NCI-H82 treated with DMSO at 0.1 percent for 48 hours (cell line): Measurements from ENCODE around the gene STX18.
"Not testable (repeated sequence)": the region's sequence is repeated elsewhere in the genome, so short reads cannot be mapped to it uniquely, and the experiment has no call there.

Source experiments
- DNase-seq: peaks from one replicate; lab custom pipeline; 2025; ENCODE audit not compliant: unreplicated experiment; lab: John Stamatoyannopoulos, UW

STX18 gene

GRCh38 chr4:4541661-4542570 lies at the start of gene STX18:
STX18 (minus strand) TSS chr4:4542048; CDS start chr4:4541964, 84 bp downstream.
- DNase-seq, result peak; percentile 41

- DNase-seq, result no peak
Observed at GRCh38 chr4:4591071-4591470, 49.2 kb upstream of the STX18 start.

GRCh38 chr4:4590546-4590945 lies 48.7 kb upstream of the STX18 start:
- DNase-seq, result no peak

GRCh38 chr4:4585012-4585670 lies 43.3 kb upstream of the STX18 start:
- no peak for DNase-seq

GRCh38 chr4:4583606-4584005 lies 41.8 kb upstream of the STX18 start:
- no peak for DNase-seq

GRCh38 chr4:4582653-4583052 lies 40.8 kb upstream of the STX18 start:
- no peak for DNase-seq

GRCh38 chr4:4580494-4580893 lies 38.6 kb upstream of the STX18 start:
- no peak for DNase-seq

- DNase-seq, result no peak
Observed at GRCh38 chr4:4578981-4579380, 37.1 kb upstream of the STX18 start.

- DNase-seq, result no peak
Observed at GRCh38 chr4:4577359-4577875, 35.6 kb upstream of the STX18 start.

GRCh38 chr4:4575284-4576211 lies 33.7 kb upstream of the STX18 start:
- no peak for DNase-seq

GRCh38 chr4:4574792-4575191 lies 32.9 kb upstream of the STX18 start:
- DNase-seq, result no peak

- DNase-seq, result no peak
Observed at GRCh38 chr4:4574052-4574451, 32.2 kb upstream of the STX18 start.

- DNase-seq, result no peak
Observed at GRCh38 chr4:4572821-4573220, 31.0 kb upstream of the STX18 start.

- not testable (repeated sequence) for DNase-seq
Observed at GRCh38 chr4:4569861-4570260, 28.0 kb upstream of the STX18 start.

- DNase-seq, result no peak
Observed at GRCh38 chr4:4568806-4569427, 27.1 kb upstream of the STX18 start.

- DNase-seq, result not testable (repeated sequence)
Observed at GRCh38 chr4:4566359-4566758, 24.5 kb upstream of the STX18 start.

- no peak for DNase-seq
Observed at GRCh38 chr4:4564522-4564921, 22.7 kb upstream of the STX18 start.

- no peak for DNase-seq
Observed at GRCh38 chr4:4560642-4561041, 18.8 kb upstream of the STX18 start.

- DNase-seq, result no peak
Observed at GRCh38 chr4:4560136-4560535, 18.3 kb upstream of the STX18 start.

GRCh38 chr4:4559596-4559995 lies 17.7 kb upstream of the STX18 start:
- no peak for DNase-seq

- DNase-seq, result no peak
Observed at GRCh38 chr4:4558881-4559280, 17.0 kb upstream of the STX18 start.
